Measurements from ENCODE around the gene HEYL.

The HEYL gene

DNA sequence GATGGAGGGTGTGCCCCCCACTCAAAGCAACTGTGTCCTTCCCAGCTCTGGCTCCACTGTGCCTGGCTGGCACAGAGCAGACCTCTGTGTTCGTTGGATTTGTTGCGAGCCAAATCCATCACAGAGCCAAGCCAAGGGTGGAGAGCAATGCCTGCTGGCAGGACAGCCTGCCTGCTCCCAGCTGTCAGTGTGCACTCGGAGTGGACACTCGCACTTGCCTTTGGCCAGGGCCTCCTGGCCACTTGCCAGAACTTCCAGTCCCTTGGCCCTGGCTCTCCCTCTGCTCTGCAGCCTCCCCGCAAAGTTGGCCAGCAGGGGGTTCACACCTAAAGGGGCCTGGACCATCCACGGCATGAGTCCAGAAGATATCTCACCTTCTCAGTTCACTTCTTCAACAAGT lies 16.4 kb downstream of the HEYL start:
- TF ChIP-seq, protein P1, sequence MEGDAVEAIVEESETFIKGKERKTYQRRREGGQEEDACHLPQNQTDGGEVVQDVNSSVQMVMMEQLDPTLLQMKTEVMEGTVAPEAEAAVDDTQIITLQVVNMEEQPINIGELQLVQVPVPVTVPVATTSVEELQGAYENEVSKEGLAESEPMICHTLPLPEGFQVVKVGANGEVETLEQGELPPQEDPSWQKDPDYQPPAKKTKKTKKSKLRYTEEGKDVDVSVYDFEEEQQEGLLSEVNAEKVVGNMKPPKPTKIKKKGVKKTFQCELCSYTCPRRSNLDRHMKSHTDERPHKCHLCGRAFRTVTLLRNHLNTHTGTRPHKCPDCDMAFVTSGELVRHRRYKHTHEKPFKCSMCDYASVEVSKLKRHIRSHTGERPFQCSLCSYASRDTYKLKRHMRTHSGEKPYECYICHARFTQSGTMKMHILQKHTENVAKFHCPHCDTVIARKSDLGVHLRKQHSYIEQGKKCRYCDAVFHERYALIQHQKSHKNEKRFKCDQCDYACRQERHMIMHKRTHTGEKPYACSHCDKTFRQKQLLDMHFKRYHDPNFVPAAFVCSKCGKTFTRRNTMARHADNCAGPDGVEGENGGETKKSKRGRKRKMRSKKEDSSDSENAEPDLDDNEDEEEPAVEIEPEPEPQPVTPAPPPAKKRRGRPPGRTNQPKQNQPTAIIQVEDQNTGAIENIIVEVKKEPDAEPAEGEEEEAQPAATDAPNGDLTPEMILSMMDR (conservative IDR thresholded peaks at IDR 0.05; ENCODE audit: low read length), result no peak
- TF ChIP-seq EZH2phosphoT487 (IDR thresholded peaks at IDR 0.05; ENCODE audit: borderline replicate concordance), result no peak
- Histone ChIP-seq H3F3A (ENCODE audit: low read depth) (no peaks in the 10 kb centered on the region), H3K9ac (ENCODE audit: low read depth, low read length, poor library complexity, severe bottlenecking) (no peak overlapping the region), H3K4me2 (ENCODE audit: low read depth, low read length, poor library complexity, severe bottlenecking) (no peak overlapping the region), H4K20me1 (ENCODE audit: insufficient read depth, low read length, poor library complexity, severe bottlenecking) (no peaks in the 10 kb centered on the region), H2AFZ (ENCODE audit: low read length) (no peak overlapping the region), H3K9me2 (replicated peaks; ENCODE audit: low read depth, low read length) (no peaks in the 10 kb centered on the region), H3K36me3 (ENCODE audit: insufficient read depth, low read length) (no peaks in the 10 kb centered on the region), H3K79me2 (ENCODE audit: insufficient read depth, low read length) (no peaks in the 10 kb centered on the region), H3K4me1 (ENCODE audit: insufficient read depth, low read length, poor library complexity, severe bottlenecking) (no peaks in the 10 kb centered on the region), H3K27me3 (ENCODE audit: insufficient read depth, low read length, poor library complexity, severe bottlenecking) (no peaks in the 10 kb centered on the region), H3K9me3 (ENCODE audit: insufficient read depth, low read depth, low read length) (no peaks in the 10 kb centered on the region), H3K4me3 (ENCODE audit: low read length, poor library complexity, severe bottlenecking) (no peak overlapping the region)

DNA sequence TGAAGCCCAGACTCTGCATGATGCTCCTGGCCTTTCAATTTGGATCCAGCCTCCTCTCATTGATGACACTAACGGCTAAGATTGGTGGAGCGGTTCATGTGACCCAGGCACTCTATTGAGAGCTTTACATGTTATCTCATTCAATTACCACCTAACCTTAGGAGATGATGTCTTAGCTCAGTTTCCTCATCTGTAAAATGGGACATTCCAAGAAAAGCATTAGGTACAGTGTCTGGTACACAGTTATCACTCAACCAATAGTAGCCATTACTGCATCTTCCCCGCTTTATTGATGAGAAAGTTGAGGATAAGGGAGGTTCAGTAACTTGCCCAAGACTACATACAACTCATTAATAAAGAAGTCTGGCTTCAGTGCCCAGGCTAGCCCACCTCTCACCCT lies 17.0 kb downstream of the HEYL start:
- Histone ChIP-seq H3K4me2 (ENCODE audit: low read depth, low read length, poor library complexity, severe bottlenecking) (no peak overlapping the region), H3K9ac (ENCODE audit: low read depth, low read length, poor library complexity, severe bottlenecking) (no peak overlapping the region), H3K36me3 (ENCODE audit: insufficient read depth, low read length) (no peaks in the 10 kb centered on the region), H3K9me3 (ENCODE audit: insufficient read depth, low read depth, low read length) (no peaks in the 10 kb centered on the region), H3K4me1 (ENCODE audit: insufficient read depth, low read length, poor library complexity, severe bottlenecking) (no peaks in the 10 kb centered on the region), H2AFZ (ENCODE audit: low read length) (no peak overlapping the region), H4K20me1 (ENCODE audit: insufficient read depth, low read length, poor library complexity, severe bottlenecking) (no peaks in the 10 kb centered on the region), H3K27me3 (ENCODE audit: insufficient read depth, low read length, poor library complexity, severe bottlenecking) (no peaks in the 10 kb centered on the region), H3K4me3 (ENCODE audit: low read length, poor library complexity, severe bottlenecking) (no peak overlapping the region), H3F3A (ENCODE audit: low read depth) (no peaks in the 10 kb centered on the region), H3K9me2 (replicated peaks; ENCODE audit: low read depth, low read length) (no peaks in the 10 kb centered on the region), H3K79me2 (ENCODE audit: insufficient read depth, low read length) (no peaks in the 10 kb centered on the region)
- no peak for TF ChIP-seq EZH2phosphoT487 (IDR thresholded peaks at IDR 0.05; ENCODE audit: borderline replicate concordance)
- TF ChIP-seq, protein P1 (conservative IDR thresholded peaks at IDR 0.05; ENCODE audit: low read length), result no peak

DNA sequence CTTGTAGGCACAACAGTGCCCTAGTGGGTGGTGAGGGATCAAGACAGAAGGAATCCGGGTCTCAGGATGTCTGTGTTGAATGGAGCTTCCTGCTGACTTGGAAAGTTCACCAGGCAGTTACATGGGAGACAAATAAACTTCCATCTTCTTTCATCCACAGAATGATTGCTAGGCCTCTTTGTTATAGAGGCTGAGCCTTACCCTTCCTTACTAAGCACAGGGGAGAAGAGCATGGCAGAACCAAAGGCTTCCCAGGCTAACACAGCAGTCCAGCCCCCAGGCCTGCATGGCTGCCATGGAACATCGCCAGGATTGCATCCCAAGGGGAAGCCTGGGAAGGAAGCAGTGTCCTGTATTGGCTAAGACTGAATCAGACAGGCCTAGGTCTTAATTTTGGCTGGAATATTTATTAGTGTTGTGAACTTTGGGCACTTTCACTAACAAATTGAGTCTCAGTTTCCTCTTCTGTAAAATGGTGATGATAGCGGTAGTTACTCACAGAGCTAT lies 18.7 kb downstream of the HEYL start:
- TF ChIP-seq EZH2phosphoT487 (IDR thresholded peaks at IDR 0.05; ENCODE audit: borderline replicate concordance), result no peak
- TF ChIP-seq, protein P1 (conservative IDR thresholded peaks at IDR 0.05; ENCODE audit: low read length), result no peak
- no peak overlapping the region for H3K4me3 ChIP-seq (ENCODE audit: low read length, poor library complexity, severe bottlenecking)
- no peaks in the 10 kb centered on the region for H3K27me3 ChIP-seq (ENCODE audit: insufficient read depth, low read length, poor library complexity, severe bottlenecking)

More for the DNA sequence above, 18.7 kb downstream of the HEYL start:
- Histone ChIP-seq H3K36me3 (ENCODE audit: insufficient read depth, low read length) (no peaks in the 10 kb centered on the region), H3F3A (ENCODE audit: low read depth) (no peaks in the 10 kb centered on the region), H2AFZ (ENCODE audit: low read length) (no peak overlapping the region), H3K4me2 (ENCODE audit: low read depth, low read length, poor library complexity, severe bottlenecking) (no peak overlapping the region), H3K4me1 (ENCODE audit: insufficient read depth, low read length, poor library complexity, severe bottlenecking) (no peaks in the 10 kb centered on the region), H3K9ac (ENCODE audit: low read depth, low read length, poor library complexity, severe bottlenecking) (no peak overlapping the region), H3K9me2 (replicated peaks; ENCODE audit: low read depth, low read length) (no peaks in the 10 kb centered on the region), H3K9me3 (ENCODE audit: insufficient read depth, low read depth, low read length) (no peaks in the 10 kb centered on the region), H3K79me2 (ENCODE audit: insufficient read depth, low read length) (no peaks in the 10 kb centered on the region), H4K20me1 (ENCODE audit: insufficient read depth, low read length, poor library complexity, severe bottlenecking) (no peaks in the 10 kb centered on the region)
